ENCODE results near the gene FMNL2. TPM values are rescaled to one million over a fixed set of nuclear protein-coding genes. Genes with fewer than 3 reads are reported as not detected.

Gene FMNL2
- total RNA-seq, 4 donors from 2014 or later: 23.5 to 28.0 (median 23.8) TPM

DNA sequence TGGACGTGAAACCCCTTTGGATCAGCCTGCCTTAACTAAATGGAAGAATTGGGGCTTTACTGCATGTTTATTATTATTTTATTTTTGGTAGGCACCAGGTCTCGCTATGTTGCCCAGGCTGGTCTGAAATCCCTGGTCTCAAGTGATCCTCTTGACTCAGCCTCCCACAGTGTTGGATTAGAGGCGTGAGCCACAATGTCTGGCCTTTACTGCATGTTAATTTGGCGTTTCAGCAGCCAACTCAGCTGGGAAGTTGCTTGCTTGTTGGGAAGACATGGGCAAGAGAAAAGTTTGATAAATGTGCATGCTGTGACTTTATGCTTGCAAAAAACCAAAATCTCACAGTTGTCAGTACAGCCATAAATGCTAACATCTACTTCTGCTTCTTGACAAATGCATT lies 105.1 kb downstream of the FMNL2 start:
- no peaks in the 10 kb centered on the region for H3K36me3 ChIP-seq
- H3K27me3 ChIP-seq: no peaks in the 10 kb centered on the region
- H3K27ac ChIP-seq (replicated peaks in 1 of 4): no peak overlapping the region
- TF ChIP-seq, protein P1, sequence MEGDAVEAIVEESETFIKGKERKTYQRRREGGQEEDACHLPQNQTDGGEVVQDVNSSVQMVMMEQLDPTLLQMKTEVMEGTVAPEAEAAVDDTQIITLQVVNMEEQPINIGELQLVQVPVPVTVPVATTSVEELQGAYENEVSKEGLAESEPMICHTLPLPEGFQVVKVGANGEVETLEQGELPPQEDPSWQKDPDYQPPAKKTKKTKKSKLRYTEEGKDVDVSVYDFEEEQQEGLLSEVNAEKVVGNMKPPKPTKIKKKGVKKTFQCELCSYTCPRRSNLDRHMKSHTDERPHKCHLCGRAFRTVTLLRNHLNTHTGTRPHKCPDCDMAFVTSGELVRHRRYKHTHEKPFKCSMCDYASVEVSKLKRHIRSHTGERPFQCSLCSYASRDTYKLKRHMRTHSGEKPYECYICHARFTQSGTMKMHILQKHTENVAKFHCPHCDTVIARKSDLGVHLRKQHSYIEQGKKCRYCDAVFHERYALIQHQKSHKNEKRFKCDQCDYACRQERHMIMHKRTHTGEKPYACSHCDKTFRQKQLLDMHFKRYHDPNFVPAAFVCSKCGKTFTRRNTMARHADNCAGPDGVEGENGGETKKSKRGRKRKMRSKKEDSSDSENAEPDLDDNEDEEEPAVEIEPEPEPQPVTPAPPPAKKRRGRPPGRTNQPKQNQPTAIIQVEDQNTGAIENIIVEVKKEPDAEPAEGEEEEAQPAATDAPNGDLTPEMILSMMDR (IDR thresholded peaks at IDR 0.05): no peak
- no peak for TF ChIP-seq POLR2AphosphoS5 (IDR thresholded peaks at IDR 0.05)
- no peak for TF ChIP-seq EP300 (IDR thresholded peaks at IDR 0.05)
- intact Hi-C loops (cut with DNase I): no loop called here
- no peak for DNase-seq (ENCODE audit: extremely low spot score)
- 93% methylated on average over 4 of the region's 4 CpGs for WGBS
- no peaks in the 10 kb centered on the region for H3K9me3 ChIP-seq
- H3K4me1 ChIP-seq: peaks cover 14 to 43% (median 25%) of the 10 kb centered on the region in 4 donors
- no peak overlapping the region for H3K4me3 ChIP-seq

DNA sequence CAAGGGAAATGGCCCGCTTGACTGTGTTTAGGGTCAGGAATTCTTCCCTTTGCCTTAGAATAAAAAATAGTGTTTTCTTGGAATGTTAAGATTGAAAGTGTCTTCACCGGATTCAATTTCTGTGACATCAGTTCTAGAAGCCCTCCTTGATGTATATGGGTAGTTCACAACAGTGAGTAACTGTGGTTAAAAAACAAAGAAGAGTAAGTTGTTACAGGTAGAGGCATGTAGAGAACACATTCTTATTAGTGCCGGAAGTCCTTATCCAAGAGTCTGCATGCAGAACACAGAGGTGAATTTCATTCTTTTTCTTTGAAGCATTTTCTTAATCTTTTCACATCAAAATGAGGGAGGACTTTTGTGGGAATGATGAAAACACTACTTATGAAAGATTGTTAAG lies 105.5 kb downstream of the FMNL2 start:
- TF ChIP-seq POLR2A (IDR thresholded peaks at IDR 0.05; ENCODE audit: low read depth) (no peak), POLR2AphosphoS5 (IDR thresholded peaks at IDR 0.05) (no peak), EP300 (IDR thresholded peaks at IDR 0.05) (no peak)
- TF ChIP-seq, protein P1 (IDR thresholded peaks at IDR 0.05): no peak
- intact Hi-C loops (cut with DNase I): no loop called here
- Histone ChIP-seq H3K4me1 (peaks cover 17 to 46% (median 28%) of the 10 kb centered on the region in 4 donors), H3K4me3 (no peak overlapping the region), H3K9me3 (no peaks in the 10 kb centered on the region), H3K27ac (replicated peaks in 1 of 4) (no peak overlapping the region), H3K36me3 (no peaks in the 10 kb centered on the region), H3K27me3 (no peaks in the 10 kb centered on the region)
- no peak for DNase-seq (ENCODE audit: extremely low spot score)
- 90% methylated on average over 3 of the region's 3 CpGs for WGBS

DNA sequence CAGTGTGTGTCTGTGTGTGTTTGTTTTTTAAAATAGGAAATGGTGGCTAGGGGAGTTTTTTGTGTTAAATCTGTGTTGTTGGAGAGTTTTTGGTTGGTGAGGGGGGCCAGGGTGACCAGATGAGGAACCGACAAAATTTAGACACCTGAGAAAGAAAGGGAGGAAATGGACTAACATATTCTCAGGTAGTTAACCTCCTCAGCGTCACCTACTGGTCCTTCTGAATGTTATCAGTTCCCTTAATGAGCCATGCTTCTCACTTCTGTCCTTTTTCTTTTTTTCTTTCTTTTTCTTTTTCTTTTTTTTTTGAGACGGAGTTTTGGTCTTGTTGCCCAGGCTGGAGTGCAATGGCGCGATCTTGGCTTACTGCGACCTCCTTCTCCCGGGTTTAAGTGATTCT lies 107.0 kb downstream of the FMNL2 start:
- no peak for TF ChIP-seq POLR2A (IDR thresholded peaks at IDR 0.05; ENCODE audit: low read depth)
- TF ChIP-seq, protein P1 (IDR thresholded peaks at IDR 0.05): no peak
- no peak for TF ChIP-seq POLR2AphosphoS5 (IDR thresholded peaks at IDR 0.05)
- no peak for TF ChIP-seq EP300 (IDR thresholded peaks at IDR 0.05)
- no peak overlapping the region for H3K27ac ChIP-seq (replicated peaks in 1 of 4)
- H3K27me3 ChIP-seq: no peaks in the 10 kb centered on the region
- WGBS: 97% methylated on average over 7 of the region's 7 CpGs
- H3K36me3 ChIP-seq: no peaks in the 10 kb centered on the region
- no peak overlapping the region for H3K4me3 ChIP-seq
- intact Hi-C loops (cut with DNase I): no loop called here
- H3K4me1 ChIP-seq: peaks cover 21 to 53% (median 38%) of the 10 kb centered on the region in 4 donors
- DNase-seq (ENCODE audit: extremely low spot score): no peak
- no peaks in the 10 kb centered on the region for H3K9me3 ChIP-seq

DNA sequence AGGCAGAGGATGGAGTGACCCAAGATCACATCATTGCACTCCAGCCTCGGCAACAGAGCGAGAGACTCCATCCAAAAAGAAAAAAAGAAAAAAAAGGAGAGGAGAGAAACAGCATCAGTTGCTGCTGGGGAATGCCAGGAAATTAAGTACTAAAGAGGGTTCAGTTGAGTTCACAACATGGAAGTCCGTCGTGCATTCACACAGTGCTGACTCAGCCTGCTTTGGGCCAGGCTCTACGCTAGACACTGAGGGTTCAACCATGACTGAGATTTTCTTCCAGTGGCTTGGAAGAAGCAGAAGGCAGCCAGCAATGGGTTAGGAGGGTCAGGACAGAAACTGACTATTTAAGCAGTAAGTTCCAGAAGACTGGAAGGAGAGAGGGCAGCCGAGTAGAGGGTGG lies 108.8 kb downstream of the FMNL2 start:
- no peak for TF ChIP-seq EP300 (IDR thresholded peaks at IDR 0.05)
- TF ChIP-seq POLR2A (IDR thresholded peaks at IDR 0.05; ENCODE audit: low read depth): no peak
- no peak for TF ChIP-seq POLR2AphosphoS5 (IDR thresholded peaks at IDR 0.05)
- H3K27ac ChIP-seq (replicated peaks in 1 of 4): peak overlapping the region in 1 of 4 donors; percentile 6
- WGBS: 61% methylated on average over 6 of the region's 6 CpGs
- H3K4me1 ChIP-seq: peaks cover 21 to 38% (median 30%) of the 10 kb centered on the region in 4 donors
- no peaks in the 10 kb centered on the region for H3K36me3 ChIP-seq
- H3K27me3 ChIP-seq: no peaks in the 10 kb centered on the region
- DNase-seq (ENCODE audit: extremely low spot score): peak; percentile 72
- H3K4me3 ChIP-seq: no peak overlapping the region
- H3K9me3 ChIP-seq: no peaks in the 10 kb centered on the region
- intact Hi-C loops (cut with DNase I): no loop called here

DNA sequence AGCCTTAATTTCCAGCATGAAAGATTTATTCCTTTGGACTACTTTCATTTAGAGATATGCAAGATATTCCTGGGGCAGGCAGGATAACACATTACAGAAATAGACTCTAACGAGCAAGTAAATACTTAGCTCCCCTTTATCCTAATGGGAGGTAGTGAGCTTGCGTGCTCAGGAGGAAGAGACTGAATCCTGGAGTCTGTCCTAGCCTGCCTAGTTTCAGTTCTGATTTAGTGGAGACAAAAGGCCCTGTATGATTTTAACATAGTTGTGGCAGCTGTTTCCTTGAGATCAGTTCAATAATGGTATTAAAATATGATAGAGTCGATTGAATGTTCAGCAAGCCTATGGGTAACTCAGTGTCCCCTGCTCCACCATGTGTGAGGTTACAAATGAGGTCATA lies 109.5 kb downstream of the FMNL2 start:
- intact Hi-C loops (cut with DNase I): no loop called here
- no peak overlapping the region for H3K4me3 ChIP-seq
- H3K27ac ChIP-seq (replicated peaks in 1 of 4): peak overlapping the region in 1 of 4 donors; percentile 6
- H3K27me3 ChIP-seq: no peaks in the 10 kb centered on the region
- WGBS: 67% methylated on average over 3 of the region's 3 CpGs
- no peaks in the 10 kb centered on the region for H3K9me3 ChIP-seq
- peaks cover 21 to 36% (median 30%) of the 10 kb centered on the region in 4 donors for H3K4me1 ChIP-seq
- DNase-seq (ENCODE audit: extremely low spot score): no peak
- TF ChIP-seq POLR2AphosphoS5 (IDR thresholded peaks at IDR 0.05): no peak
- no peak for TF ChIP-seq EP300 (IDR thresholded peaks at IDR 0.05)
- TF ChIP-seq POLR2A (IDR thresholded peaks at IDR 0.05; ENCODE audit: low read depth): no peak
- TF ChIP-seq, protein P1 (IDR thresholded peaks at IDR 0.05): no peak
- H3K36me3 ChIP-seq: no peaks in the 10 kb centered on the region

Measured in esophagus muscularis mucosa (tissue), 4 donors.